HepG2 (cell line): Measurements from ENCODE around the gene EIF5A. TPM values are rescaled to one million over a fixed set of nuclear protein-coding genes. Genes with fewer than 3 reads are reported as not detected.

Experiments used
- ADNP ChIP-seq: sonication (generic); formaldehyde crosslinking; IDR thresholded peaks from 2 replicates; pipeline ENCODE4 v1.4.0; 2020; ENCODE audit warnings: missing genetic modification reagents
- E2F5 ChIP-seq: sonication (generic); formaldehyde crosslinking; conservative IDR thresholded peaks from 2 replicates; pipeline ENCODE4 v1.4.0; 2020; ENCODE audit warnings: missing genetic modification reagents
- EP300 ChIP-seq, 3 experiments: sonication (generic) in 1 of 3; formaldehyde crosslinking in 1 of 3; IDR thresholded peaks; 2 replicates each; pipeline versions ENCODE4 v1.5.1 to v1.6.1; 2011 to 2020; ENCODE audit warnings: low read depth in 2 of 3, low read length in 2 of 3, borderline replicate concordance in 1 of 3, improper control_type of control experiment in 1 of 3, mild to moderate bottlenecking in 1 of 3, missing genetic modification reagents in 1 of 3, moderate library complexity in 1 of 3
- NCOR1 ChIP-seq: fragments of 200-600 bp; sonication (generic); IDR thresholded peaks from 2 replicates; pipeline ENCODE4 v1.7.0; 2017; ENCODE audit warnings: antibody characterized with exemption, low read length, borderline replicate concordance
- NR2F6 ChIP-seq, 2 experiments: IDR thresholded peaks; 2 replicates each; pipeline ENCODE4 v1.6.1; 2016; ENCODE audit warnings: antibody characterized with exemption in 1 of 2, mild to moderate bottlenecking in 1 of 2
- SIN3B ChIP-seq: fragments of 150-350 bp; IDR thresholded peaks from 2 replicates; pipeline ENCODE4 v1.6.1; 2014; ENCODE audit warnings: low read length
- TBL1XR1 ChIP-seq: fragments of 150-350 bp; IDR thresholded peaks from 2 replicates; pipeline ENCODE4 v1.6.1; 2014; ENCODE audit warnings: borderline replicate concordance, low read length; ENCODE audit not compliant: partially characterized antibody
- TBX3 ChIP-seq: fragments of 450-650 bp; IDR thresholded peaks from 2 replicates; pipeline ENCODE4 v1.6.1; 2017; ENCODE audit warnings: antibody characterized with exemption, mild to moderate bottlenecking, inconsistent platforms, borderline replicate concordance
- TFAP4 ChIP-seq: sonication (generic); IDR thresholded peaks from 2 replicates; pipeline ENCODE4 v1.6.1; 2016; ENCODE audit warnings: low read depth, borderline replicate concordance
- ZBTB1 ChIP-seq: sonication (generic); formaldehyde crosslinking; IDR thresholded peaks from 2 replicates; pipeline ENCODE4 v1.4.0; 2020; ENCODE audit warnings: missing genetic modification reagents, borderline replicate concordance
- ZBTB37 ChIP-seq: sonication (generic); formaldehyde crosslinking; IDR thresholded peaks from 2 replicates; pipeline ENCODE4 v1.4.0; 2020; ENCODE audit warnings: mild to moderate bottlenecking, missing genetic modification reagents
- ZNF101 ChIP-seq: sonication (generic); formaldehyde crosslinking; IDR thresholded peaks from 2 replicates; pipeline ENCODE4 v1.4.0; 2020; ENCODE audit warnings: mild to moderate bottlenecking, low read depth, missing genetic modification reagents, borderline replicate concordance
- ZNF30 ChIP-seq: sonication (generic); formaldehyde crosslinking; IDR thresholded peaks from 2 replicates; pipeline ENCODE4 v1.5.0; 2020; ENCODE audit warnings: mild to moderate bottlenecking, missing genetic modification reagents
- ZNF350 ChIP-seq: sonication (generic); formaldehyde crosslinking; IDR thresholded peaks from 2 replicates; pipeline ENCODE4 v1.4.0; 2020; ENCODE audit warnings: mild to moderate bottlenecking, low read depth, missing genetic modification reagents, borderline replicate concordance
- ZNF629 ChIP-seq: sonication (generic); formaldehyde crosslinking; conservative IDR thresholded peaks from 2 replicates; pipeline ENCODE4 v1.5.0; 2020; ENCODE audit warnings: missing genetic modification reagents
- ZNF646 ChIP-seq: sonication (generic); formaldehyde crosslinking; IDR thresholded peaks from 2 replicates; pipeline ENCODE4 v1.9.0; 2021; ENCODE audit warnings: mild to moderate bottlenecking, missing genetic modification reagents
- ZNF672 ChIP-seq: sonication (generic); formaldehyde crosslinking; IDR thresholded peaks from 2 replicates; pipeline ENCODE4 v1.8.1; 2022; ENCODE audit warnings: missing genetic modification reagents
- polyA plus RNA-seq, 8 experiments: library from polyadenylated mRNA; depleted of rRNA in 3 of 8; stranded (reverse) in 7 of 8; unstranded in 1 of 8; fragments of >200 nt; fragmentation: Illumina TruSeq in 4 of 8; extraction: Trizol in 4 of 8; gene quantifications; 2 replicates each; pipeline versions ENCODE4 v1.2.1 to v1.2.3, GENCODE V29; 2011 to 2016; ENCODE audit warnings: low read depth in 4 of 8, missing spikeins in 1 of 8, mixed read lengths in 1 of 8; ENCODE audit not compliant: insufficient read depth in 1 of 8
- total RNA-seq, 5 experiments: library from RNA; depleted of rRNA; stranded (reverse); fragments of >200 nt; fragmentation: Illumina TruSeq; extraction: Trizol; gene quantifications; 2 replicates each; pipeline ENCODE4 v1.2.3, GENCODE V29; 2016; ENCODE audit warnings: low read depth in 1 of 5

Gene EIF5A
- total and polyA plus RNA-seq, 2 of the 13 experiments (the other 11 are each of a cell fraction or from before 2014, with no cell fraction given) = 319 to 337 TPM

GRCh38 chr17:7281074-7281952, 26.1 kb upstream of the EIF5A start, which contains the start of gene SLC2A4 (continued):
- TF ChIP-seq NR2F6 (IDR thresholded peaks at IDR 0.05) (no peak), NR2F6 (CRISPR knock-in tag; IDR thresholded peaks at IDR 0.05) (no peak; the same call in 1 of the 2 replicates), E2F5 (CRISPR knock-in tag) (peak; percentile 48; the same call in 1 of the 2 replicates), SIN3B (no peak), ZBTB37 (CRISPR knock-in tag) (no peak), NCOR1 (no peak; the same call in 1 of the 2 replicates), TFAP4 (0 out of 2 replicates have a peak, but pooled peaks have one; percentile 8), TBX3 (0 out of 2 replicates have a peak, but pooled peaks have one; percentile 24), ZNF646 (CRISPR knock-in tag) (0 out of 2 replicates have a peak, but pooled peaks have one; percentile 9), ZNF30 (CRISPR knock-in tag) (no peak), ZNF629 (CRISPR knock-in tag) (no peak), ZNF350 (CRISPR knock-in tag) (peak; percentile 58; the same call in 1 of the 2 replicates), EP300 (IDR thresholded peaks at IDR 0.05; ENCODE audit: low read depth in 2 of 2, low read length in 2 of 2) (no peak), EP300 (CRISPR knock-in tag; IDR thresholded peaks at IDR 0.05; ENCODE audit: borderline replicate concordance) (no peak), TBL1XR1 (no peak), ZNF672 (CRISPR knock-in tag) (no peak), ZNF101 (CRISPR knock-in tag) (no peak), ZBTB1 (no peak), ADNP (no peak)
